Left forelimb (tissue), 1 donor: ENCODE data around the gene UGT1A10.

Experiments used
- DNase-seq: peaks from one replicate; pipeline ENCODE4 v3.0.0-alpha.2; 2018; ENCODE audit warnings: low spot score

UGT1A10 gene

GRCh38 chr2:233773854-233774253 lies 137.6 kb downstream of the UGT1A10 start:
- no peak for DNase-seq

- DNase-seq = no peak
These were observed 139.2 kb downstream of the UGT1A10 start for GRCh38 chr2:233775414-233775813.

- DNase-seq = no peak
These were observed 141.8 kb downstream of the UGT1A10 start, which contains the start of gene MROH2A for GRCh38 chr2:233778030-233778429. Gene MROH2A (plus strand): TSS chr2:233778330. CDS start chr2:233779359, 1,029 bp downstream.

- DNase-seq = no peak
These were observed 143.5 kb downstream of the UGT1A10 start for GRCh38 chr2:233779722-233780121.

GRCh38 chr2:233780771-233781170 lies 144.5 kb downstream of the UGT1A10 start:
- DNase-seq = no peak

- no peak for DNase-seq
These were observed 153.3 kb downstream of the UGT1A10 start for GRCh38 chr2:233789554-233789953.

- no peak for DNase-seq
These were observed 155.1 kb downstream of the UGT1A10 start for GRCh38 chr2:233791151-233791882.

GRCh38 chr2:233791883-233792329 lies 155.7 kb downstream of the UGT1A10 start:
- DNase-seq = no peak

- no peak for DNase-seq
These were observed 156.5 kb downstream of the UGT1A10 start for GRCh38 chr2:233792720-233793119.

GRCh38 chr2:233793465-233794127 lies 157.3 kb downstream of the UGT1A10 start:
- no peak for DNase-seq

GRCh38 chr2:233794128-233794658 lies 157.9 kb downstream of the UGT1A10 start:
- DNase-seq = no peak

- no peak for DNase-seq
These were observed 159.5 kb downstream of the UGT1A10 start for GRCh38 chr2:233795735-233796171.

- DNase-seq = no peak
These were observed 160.0 kb downstream of the UGT1A10 start for GRCh38 chr2:233796254-233796653.

- DNase-seq = peak; percentile 49
These were observed 162.3 kb downstream of the UGT1A10 start for GRCh38 chr2:233798335-233799086.

- DNase-seq = peak; percentile 34
These were observed 162.9 kb downstream of the UGT1A10 start for GRCh38 chr2:233799087-233799665.

- no peak for DNase-seq
These were observed 163.5 kb downstream of the UGT1A10 start for GRCh38 chr2:233799716-233800115.

- peak; percentile 58 for DNase-seq
These were observed 164.0 kb downstream of the UGT1A10 start for GRCh38 chr2:233800208-233800607.

- DNase-seq = no peak
These were observed 165.3 kb downstream of the UGT1A10 start for GRCh38 chr2:233801357-233802131.

GRCh38 chr2:233802132-233802815 lies 166.0 kb downstream of the UGT1A10 start:
- DNase-seq = no peak

- peak; percentile 55 for DNase-seq
These were observed 167.2 kb downstream of the UGT1A10 start for GRCh38 chr2:233803292-233803911.
